Breast epithelium (tissue), 4 donors: ENCODE measurements around the gene DNAJC2. TPM values are rescaled to one million over a fixed set of nuclear protein-coding genes. Genes with fewer than 3 reads are reported as not detected.

Experiments used
- DNase-seq, 2 donors: peaks; one replicate each; pipeline ENCODE4 v3.0.0-alpha.2; 2019; ENCODE audit warnings: low spot score in 2 of 2
- H3K27ac ChIP-seq, 2 donors: fragments of 200-600 bp; sonication (generic) in 1 of 2; one replicate each; pipeline ENCODE4 v1.5.1; 2016 to 2019; ENCODE audit warnings: mild to moderate bottlenecking in 1 of 2
- H3K27me3 ChIP-seq, 2 donors: fragments of 200-600 bp; sonication (generic) in 1 of 2; one replicate each; pipeline versions ENCODE4 v1.5.1 to v1.6.0; 2017 to 2019; ENCODE audit warnings: control low read depth in 1 of 2, mild to moderate bottlenecking in 1 of 2
- H3K36me3 ChIP-seq: fragments of 200-600 bp; one replicate; pipeline ENCODE4 v1.5.1; 2019
- H3K4me1 ChIP-seq, 2 donors: fragments of 200-600 bp; sonication (generic); one replicate each; pipeline ENCODE4 v1.5.1; 2016 to 2019; ENCODE audit warnings: control low read depth in 1 of 2
- H3K4me3 ChIP-seq, 3 donors: fragments of 200-600 bp; sonication (generic); 1 replicate in 2 of 3; 2 replicates in 1 of 3; pipeline ENCODE4 v1.5.1; 2016 to 2019; ENCODE audit warnings: mild to moderate bottlenecking in 3 of 3, moderate library complexity in 2 of 3
- H3K9me3 ChIP-seq, 2 donors: fragments of 200-600 bp; sonication (generic) in 1 of 2; one replicate each; pipeline ENCODE4 v1.5.1; 2016 to 2019; ENCODE audit warnings: control low read depth in 1 of 2
- POLR2A ChIP-seq: fragments of 450-650 bp; IDR thresholded peaks from one replicate; pipeline ENCODE4 v1.6.1; 2016; ENCODE audit warnings: antibody characterized with exemption, mild to moderate bottlenecking, moderate library complexity
- POLR2AphosphoS5 ChIP-seq, 3 donors: sonication (generic); formaldehyde crosslinking; IDR thresholded peaks; one replicate each; pipeline ENCODE4 v1.6.1; 2017; ENCODE audit warnings: antibody characterized with exemption in 3 of 3
- intact Hi-C: fragments of 100-400 bp; cut with DNase I; formaldehyde crosslinking; loops from one replicate; pipeline ENCODE4 v1.15.1; 2023; ENCODE audit warnings: low total_unique reads
- total RNA-seq, 3 donors: library from RNA; depleted of rRNA; stranded (reverse); fragments of >200 nt; gene quantifications; one replicate each; pipeline ENCODE4 v1.1.0, GENCODE V29; 2016
- TF ChIP-seq, protein P1 (sequence below), 3 donors: fragments of 450-650 bp; IDR thresholded peaks; one replicate each; pipeline ENCODE4 v1.5.1; 2016 to 2017; ENCODE audit warnings: antibody characterized with exemption in 3 of 3, mild to moderate bottlenecking in 3 of 3, moderate library complexity in 3 of 3

DNAJC2 gene
- total RNA-seq, 3 donors from 2014 or later, result 12.8 to 26.1 (median 21.3) TPM

GRCh38 chr7:103348452-103348851, 3.9 kb upstream of the DNAJC2 start:
- H3K27ac ChIP-seq, result peak overlapping the region in 1 of 2 donors; percentile 92
- no peak for DNase-seq
- peak overlapping the region; percentile 66 to 78 (median 74) for H3K4me3 ChIP-seq
- TF ChIP-seq POLR2A (no peak), POLR2AphosphoS5 (IDR thresholded peaks at IDR 0.05) (no peak)
- TF ChIP-seq, protein P1, sequence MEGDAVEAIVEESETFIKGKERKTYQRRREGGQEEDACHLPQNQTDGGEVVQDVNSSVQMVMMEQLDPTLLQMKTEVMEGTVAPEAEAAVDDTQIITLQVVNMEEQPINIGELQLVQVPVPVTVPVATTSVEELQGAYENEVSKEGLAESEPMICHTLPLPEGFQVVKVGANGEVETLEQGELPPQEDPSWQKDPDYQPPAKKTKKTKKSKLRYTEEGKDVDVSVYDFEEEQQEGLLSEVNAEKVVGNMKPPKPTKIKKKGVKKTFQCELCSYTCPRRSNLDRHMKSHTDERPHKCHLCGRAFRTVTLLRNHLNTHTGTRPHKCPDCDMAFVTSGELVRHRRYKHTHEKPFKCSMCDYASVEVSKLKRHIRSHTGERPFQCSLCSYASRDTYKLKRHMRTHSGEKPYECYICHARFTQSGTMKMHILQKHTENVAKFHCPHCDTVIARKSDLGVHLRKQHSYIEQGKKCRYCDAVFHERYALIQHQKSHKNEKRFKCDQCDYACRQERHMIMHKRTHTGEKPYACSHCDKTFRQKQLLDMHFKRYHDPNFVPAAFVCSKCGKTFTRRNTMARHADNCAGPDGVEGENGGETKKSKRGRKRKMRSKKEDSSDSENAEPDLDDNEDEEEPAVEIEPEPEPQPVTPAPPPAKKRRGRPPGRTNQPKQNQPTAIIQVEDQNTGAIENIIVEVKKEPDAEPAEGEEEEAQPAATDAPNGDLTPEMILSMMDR (IDR thresholded peaks at IDR 0.05), result no peak
- H3K36me3 ChIP-seq, result peaks cover 4% of the 10 kb centered on the region
- H3K27me3 ChIP-seq, result no peaks in the 10 kb centered on the region
- H3K4me1 ChIP-seq, result peaks cover 0 to 7% of the 10 kb centered on the region in 2 donors
- no peaks in the 10 kb centered on the region for H3K9me3 ChIP-seq
- intact Hi-C loops, result no loop called here

DNA sequence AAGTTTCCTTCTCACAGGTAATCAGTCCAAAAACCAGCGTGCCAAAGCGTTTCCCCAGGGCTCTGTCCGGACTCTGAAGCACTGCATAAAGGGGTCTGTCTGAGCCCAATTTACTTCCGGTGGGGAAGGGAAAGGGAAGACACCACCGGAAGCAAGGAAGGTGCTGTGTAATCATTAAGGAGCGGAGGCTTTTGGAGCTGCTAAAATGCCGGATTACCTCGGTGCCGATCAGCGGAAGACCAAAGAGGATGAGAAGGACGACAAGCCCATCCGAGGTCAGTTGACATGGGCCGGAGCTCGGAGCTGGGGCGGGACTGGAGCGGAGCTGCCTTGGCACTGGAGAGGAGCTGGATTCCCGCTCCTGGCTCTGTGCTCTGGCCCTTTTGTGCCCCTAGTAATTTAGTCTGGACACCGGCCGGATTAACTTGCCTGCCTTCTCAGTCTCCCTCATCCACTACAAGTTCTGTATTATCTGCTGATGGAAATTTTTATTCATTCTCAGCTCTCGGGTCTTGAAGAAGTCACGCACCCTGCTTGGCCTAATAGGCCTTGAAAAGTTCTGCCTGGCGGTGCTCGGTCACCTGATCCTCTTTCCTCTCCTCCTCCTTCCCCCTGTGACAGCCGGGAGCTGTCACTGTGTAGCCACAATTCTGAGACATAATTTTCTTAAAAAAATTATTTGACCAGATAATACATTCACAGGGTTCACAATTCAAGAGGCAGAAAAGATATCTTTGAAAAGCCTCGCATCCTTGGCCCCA, 3.1 kb upstream of the DNAJC2 start, which contains the start of gene PSMC2:
PSMC2 (plus strand) TSS at position 137 of the 761 bp plus-strand sequence; CDS start at position 206, 69 bp downstream.
- peak; percentile 64 to 65 for DNase-seq
- peak within 1 kb of the TSS; percentile 90 to 92 for H3K27ac ChIP-seq
- TF ChIP-seq POLR2AphosphoS5 (IDR thresholded peaks at IDR 0.05), result peak; percentile 60 to 91 (median 85)
- TF ChIP-seq, protein P1 (IDR thresholded peaks at IDR 0.05), result no peak
- no peak for TF ChIP-seq POLR2A
- H3K36me3 ChIP-seq, result peaks cover 4% of the 10 kb centered on the region
- no peaks in the 10 kb centered on the region for H3K27me3 ChIP-seq
- H3K4me1 ChIP-seq, result peaks cover 0 to 7% of the 10 kb centered on the region in 2 donors
- intact Hi-C loops, result no loop called here
- no peaks in the 10 kb centered on the region for H3K9me3 ChIP-seq
- H3K4me3 ChIP-seq, result peak within 1 kb of the TSS; percentile 66 to 78 (median 74)

DNA sequence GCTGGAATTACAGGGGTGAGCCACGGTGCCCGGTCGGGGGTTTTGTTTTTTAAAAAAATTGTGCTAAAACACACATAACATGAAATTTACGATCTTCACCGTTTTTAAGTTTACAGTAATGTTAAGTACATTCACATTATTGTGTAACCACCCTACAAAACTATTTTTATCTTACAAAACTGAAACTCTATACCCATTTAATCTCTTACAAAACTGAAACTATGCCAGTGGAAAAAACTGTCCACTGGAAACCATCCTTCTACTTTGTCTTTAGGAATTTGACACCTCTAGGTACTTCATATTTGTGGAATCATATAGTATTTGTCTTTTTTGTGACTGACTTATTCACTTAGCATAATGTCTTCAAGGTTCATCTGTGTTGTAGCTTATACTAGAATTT, 1.8 kb upstream of the DNAJC2 start:
- no peak for TF ChIP-seq POLR2A
- TF ChIP-seq, protein P1 (IDR thresholded peaks at IDR 0.05), result no peak
- no peak for TF ChIP-seq POLR2AphosphoS5 (IDR thresholded peaks at IDR 0.05)
- Histone ChIP-seq H3K27ac (no peak overlapping the region), H3K9me3 (no peaks in the 10 kb centered on the region), H3K27me3 (no peaks in the 10 kb centered on the region), H3K36me3 (peaks cover 4% of the 10 kb centered on the region), H3K4me3 (no peak overlapping the region), H3K4me1 (peaks cover 0 to 7% of the 10 kb centered on the region in 2 donors)
- DNase-seq, result no peak
- intact Hi-C loops, result no loop called here

DNA sequence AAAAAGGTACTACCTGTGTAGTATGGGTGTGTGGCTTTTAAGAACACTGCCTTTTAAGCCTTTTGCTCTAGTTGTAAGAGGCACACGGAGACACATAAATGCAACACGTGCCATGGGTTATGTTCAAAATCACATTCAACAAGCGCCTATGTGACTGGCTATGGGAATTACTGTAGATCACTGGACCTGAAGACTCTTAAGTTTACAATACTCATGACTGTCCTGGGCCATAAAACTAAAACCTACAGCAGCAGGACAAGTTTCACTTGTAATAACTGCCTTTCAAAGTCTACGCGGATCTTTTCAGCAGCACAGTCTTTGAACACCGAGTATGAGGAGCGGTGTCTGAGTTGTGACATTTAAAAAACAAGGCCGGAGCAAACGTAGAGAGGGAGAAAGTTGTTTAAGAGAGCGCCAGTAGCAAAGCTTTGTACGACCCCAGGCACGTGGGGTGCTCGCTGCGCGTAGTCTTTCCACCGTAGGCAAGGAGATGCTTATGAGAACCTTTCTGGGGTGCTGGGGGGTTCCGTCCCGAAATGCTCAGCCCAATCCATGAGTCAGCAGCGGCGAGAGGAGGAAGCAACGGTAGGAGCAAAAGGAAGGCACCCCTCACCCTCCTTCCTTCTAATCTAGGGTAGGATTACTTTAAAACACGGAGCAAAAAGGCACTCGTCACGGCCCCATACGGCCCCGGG, 662 bp downstream of the DNAJC2 start:
- no peak for DNase-seq
- H3K27me3 ChIP-seq, result no peaks in the 10 kb centered on the region
- TF ChIP-seq, protein P1 (IDR thresholded peaks at IDR 0.05), result no peak
- intact Hi-C loops, result no loop called here
- peak overlapping the region; percentile 90 to 91 for H3K27ac ChIP-seq
- no peaks in the 10 kb centered on the region for H3K9me3 ChIP-seq
- H3K4me3 ChIP-seq, result peak overlapping the region; percentile 95 to 97 (median 96)
- peaks cover 5% of the 10 kb centered on the region for H3K36me3 ChIP-seq
- H3K4me1 ChIP-seq, result peaks cover 0 to 3% of the 10 kb centered on the region in 2 donors

- H3K27ac ChIP-seq, result peak overlapping the region in 1 of 2 donors; percentile 90
- intact Hi-C loops, result no loop called here
Measured at GRCh38 chr7:103343332-103343731, 1.2 kb downstream of the DNAJC2 start.

More at GRCh38 chr7:103343332-103343731, 1.2 kb downstream of the DNAJC2 start:
- H3K36me3 ChIP-seq, result peaks cover 5% of the 10 kb centered on the region
- H3K27me3 ChIP-seq, result no peaks in the 10 kb centered on the region
- TF ChIP-seq POLR2A (no peak), POLR2AphosphoS5 (IDR thresholded peaks at IDR 0.05) (no peak)
- TF ChIP-seq, protein P1 (IDR thresholded peaks at IDR 0.05), result no peak
- H3K9me3 ChIP-seq, result no peaks in the 10 kb centered on the region
- DNase-seq, result no peak
- H3K4me1 ChIP-seq, result no peaks in the 10 kb centered on the region
- peak overlapping the region; percentile 95 to 97 (median 96) for H3K4me3 ChIP-seq
